PC-3 (cell line): Measurements from ENCODE around the gene SKOR1. TPM values are rescaled to one million over a fixed set of nuclear protein-coding genes. Genes with fewer than 3 reads are reported as not detected.

ENCODE experiments used
- ATAC-seq: fragments of 200-7000 bp; cut with Tn5 transposase; 2 replicates; pipeline ENCODE4 v1.9.1; 2020; ENCODE audit warnings: mild to moderate bottlenecking, moderate library complexity
- BruUV-seq: library from RNA; stranded (reverse); fragments of 400-500 nt; replicated peaks from 2 replicates; lab custom pipeline; 2021; lab: Mats Ljungman, UMichigan
- CTCF ChIA-PET: fragments of 300-600 bp; sonication (Branson Sonifier 250); formaldehyde crosslinking; loops from one replicate; lab custom pipeline; 2022; ENCODE audit warnings: antibody characterized with exemption; lab: Charles Lee
- POLR2A ChIA-PET: fragments of 300-600 bp; sonication (Branson Sonifier 250); formaldehyde crosslinking; loops from one replicate; lab custom pipeline; 2022; ENCODE audit warnings: antibody characterized with exemption; ENCODE audit not compliant: unreplicated experiment; lab: Charles Lee
- DNase-seq: peaks from one replicate; pipeline ENCODE4 v3.0.0-alpha.2; 2015
- H2AFZ ChIP-seq: fragments of 300-600 bp; sonication (generic); 2 replicates; pipeline ENCODE4 v1.6.0; 2016; ENCODE audit warnings: antibody characterized with exemption, low read length
- H3F3A ChIP-seq: fragments of 300-600 bp; sonication (generic); one replicate; pipeline ENCODE4 v1.6.0; 2017; ENCODE audit warnings: antibody characterized with exemption, low read length, control low read depth, mild to moderate bottlenecking; ENCODE audit not compliant: unreplicated experiment
- H3K27ac ChIP-seq: fragments of 300-600 bp; sonication (generic); 2 replicates; pipeline ENCODE4 v1.5.1; 2016; ENCODE audit warnings: mild to moderate bottlenecking, low read length
- H3K27me3 ChIP-seq: fragments of 300-600 bp; sonication (generic); 2 replicates; pipeline ENCODE4 v1.6.1; 2016; ENCODE audit warnings: low read length, mixed read lengths
- H3K36me3 ChIP-seq: fragments of 300-600 bp; sonication (generic); 2 replicates; pipeline ENCODE4 v1.6.1; 2016; ENCODE audit warnings: low read depth, mixed run types, low read length, mixed read lengths
- H3K4me1 ChIP-seq: fragments of 300-600 bp; sonication (generic); 2 replicates; pipeline ENCODE4 v1.5.1; 2016; ENCODE audit warnings: low read length; ENCODE audit not compliant: insufficient read depth
- H3K4me2 ChIP-seq: fragments of 300-600 bp; sonication (generic); 2 replicates; pipeline ENCODE4 v1.6.0; 2016; ENCODE audit warnings: low read length
- H3K4me3 ChIP-seq: fragments of 300-600 bp; sonication (generic); 2 replicates; pipeline ENCODE4 v1.5.1; 2016; ENCODE audit warnings: mild to moderate bottlenecking, low read length, mixed read lengths
- H3K79me2 ChIP-seq: fragments of 300-600 bp; sonication (generic); 2 replicates; pipeline ENCODE4 v1.6.1; 2017; ENCODE audit warnings: low read length, mixed read lengths
- H3K9ac ChIP-seq: fragments of 300-600 bp; sonication (generic); 2 replicates; pipeline ENCODE4 v1.6.0; 2016; ENCODE audit warnings: mild to moderate bottlenecking, low read length
- H3K9me2 ChIP-seq: fragments of 300-600 bp; sonication (generic); replicated peaks from 2 replicates; pipeline ENCODE4 v1.6.1; 2016; ENCODE audit warnings: mixed run types, low read length, mixed read lengths
- H3K9me3 ChIP-seq: fragments of 300-600 bp; sonication (generic); 2 replicates; pipeline ENCODE4 v1.6.1; 2016; ENCODE audit warnings: low read length, mixed read lengths
- H4K20me1 ChIP-seq: fragments of 300-600 bp; sonication (generic); 2 replicates; pipeline ENCODE4 v1.6.1; 2016; ENCODE audit warnings: low read length, mixed read lengths
- CTCF ChIP-seq: fragments of 300-600 bp; sonication (generic); conservative IDR thresholded peaks from 2 replicates; pipeline ENCODE4 v1.5.1; 2017; ENCODE audit warnings: antibody characterized with exemption, low read depth, mild to moderate bottlenecking, low read length
- EZH2 ChIP-seq: fragments of 300-600 bp; sonication (generic); IDR thresholded peaks from one replicate; pipeline ENCODE4 v1.6.1; 2017; ENCODE audit warnings: antibody characterized with exemption, mild to moderate bottlenecking, low read length; ENCODE audit not compliant: unreplicated experiment
- EZH2phosphoT487 ChIP-seq: fragments of 300-600 bp; sonication (generic); IDR thresholded peaks from 2 replicates; pipeline ENCODE4 v1.6.1; 2018; ENCODE audit warnings: mild to moderate bottlenecking, antibody characterized with exemption, low read length, borderline replicate concordance
- intact Hi-C: fragments of 100-400 bp; cut with micrococcal nuclease; formaldehyde crosslinking; loops from 2 replicates; pipeline ENCODE4 v1.9.0; 2023
- total RNA-seq: library from RNA; depleted of rRNA; stranded (reverse); fragments of >200 nt; gene quantifications from 2 replicates; pipeline ENCODE4 v1.2.3, GENCODE V29; 2014

Gene SKOR1
- total RNA-seq, 1 experiment from 2014 or later, result 0.11 TPM

- H3K79me2 ChIP-seq, result no peaks in the 10 kb centered on the region
- no peaks in the 10 kb centered on the region for H4K20me1 ChIP-seq
- peak within 1 kb of the TSS; percentile 96 for H3K4me3 ChIP-seq
- TF ChIP-seq CTCF (no peak), EZH2 (no peak), EZH2phosphoT487 (no peak)
- DNase-seq (peak; percentile 84), ATAC-seq (peak; percentile 62)
- peak within 1 kb of the TSS; percentile 92 for H3K4me2 ChIP-seq
- H3K27me3 ChIP-seq, result peaks cover 9% of the 10 kb centered on the region
- peak within 1 kb of the TSS; percentile 29 for H3K27ac ChIP-seq
- peaks cover 17% of the 10 kb centered on the region for H3K4me1 ChIP-seq
- H3K9me2 ChIP-seq, result no peaks in the 10 kb centered on the region
- POLR2A ChIA-PET, result interaction anchor here (0.6 kb wide), 1 partner anchor 930 kb away, joined by 3 read pairs; no protein-coding TSS in a partner anchor
- TSS peak; percentile 90 for BruUV-seq
- intact Hi-C loops, result loop anchor here (5.0 to 10.0 kb wide), 3 partner anchors 145 to 453 kb away; no protein-coding TSS in a partner anchor
- CTCF ChIA-PET, result no interaction called here
- no peaks in the 10 kb centered on the region for H3K9me3 ChIP-seq
- peak within 1 kb of the TSS; percentile 99 for H2AFZ ChIP-seq
- H3F3A ChIP-seq, result no peaks in the 10 kb centered on the region
- no peaks in the 10 kb centered on the region for H3K36me3 ChIP-seq
- peak within 1 kb of the TSS; percentile 84 for H3K9ac ChIP-seq
These were observed 14.8 kb downstream of the SKOR1 start, which contains the start of gene RNU6-1 for GRCh38 chr15:67839929-67840748. Gene RNU6-1 (minus strand): TSS chr15:67840045.

- Histone ChIP-seq H3K36me3 (no peaks in the 10 kb centered on the region), H3K4me2 (peak overlapping the region; percentile 92), H4K20me1 (no peaks in the 10 kb centered on the region), H3K79me2 (no peaks in the 10 kb centered on the region), H2AFZ (peak overlapping the region; percentile 99), H3K4me1 (peaks cover 17% of the 10 kb centered on the region), H3K9me2 (no peaks in the 10 kb centered on the region), H3K27me3 (peaks cover 2% of the 10 kb centered on the region; the same call in 1 of the 2 replicates), H3K27ac (0 out of 2 replicates have a peak overlapping the region, but pooled peaks have one; percentile 29), H3F3A (no peaks in the 10 kb centered on the region), H3K9ac (peak overlapping the region; percentile 84), H3K4me3 (peak overlapping the region; percentile 96), H3K9me3 (no peaks in the 10 kb centered on the region)
- intact Hi-C loops, result loop anchor here (5.0 kb wide), 1 partner anchor 316 kb away; no protein-coding TSS in a partner anchor
- DNase-seq, result peak; percentile 32
- BruUV-seq, result no TSS peak
- ATAC-seq, result 0 out of 2 replicates have a peak, but pooled peaks have one; percentile 6
- POLR2A ChIA-PET, result interaction anchor here (0.6 kb wide), 2 partner anchors 320 to 931 kb away, joined by 3 read pairs; partner anchors contain the start of gene C15orf61
- TF ChIP-seq EZH2 (no peak), EZH2phosphoT487 (no peak), CTCF (no peak)
- CTCF ChIA-PET, result interaction anchor here (0.6 kb wide), 1 partner anchor 118 kb away, joined by 3 read pairs; no protein-coding TSS in a partner anchor
These were observed 15.6 kb downstream of the SKOR1 start for GRCh38 chr15:67840749-67841512.
